DND-41 (cell line): Measurements from ENCODE around the gene TEX30.

ENCODE experiments used
- ATAC-seq: fragments of 200-7000 bp; cut with Tn5 transposase; 3 replicates; pipeline ENCODE4 v1.9.1; 2021; ENCODE audit warnings: low read depth; ENCODE audit not compliant: insufficient read depth
- DNase-seq: peaks from one replicate; pipeline ENCODE4 v3.0.0-alpha.2; 2020
- H2AFZ ChIP-seq: 2 replicates; pipeline ENCODE4 v1.6.0; 2012; ENCODE audit warnings: low read depth, low read length
- H3K27ac ChIP-seq: 2 replicates; pipeline ENCODE4 v1.5.1; 2012; ENCODE audit warnings: low read length, inconsistent platforms
- H3K27me3 ChIP-seq: fragments of 200-600 bp; sonication (generic); 2 replicates; pipeline ENCODE4 v1.6.0; 2012; ENCODE audit warnings: low read length, mild to moderate bottlenecking, inconsistent platforms; ENCODE audit not compliant: insufficient read depth, poor library complexity
- H3K36me3 ChIP-seq: 2 replicates; pipeline ENCODE4 v1.5.1; 2012; ENCODE audit warnings: low read length, inconsistent platforms; ENCODE audit not compliant: insufficient read depth
- H3K4me1 ChIP-seq: 2 replicates; pipeline ENCODE4 v1.5.1; 2012; ENCODE audit warnings: mild to moderate bottlenecking, low read length; ENCODE audit not compliant: insufficient read depth
- H3K4me2 ChIP-seq: 2 replicates; pipeline ENCODE4 v1.6.0; 2012; ENCODE audit warnings: mild to moderate bottlenecking, moderate library complexity, low read length, inconsistent platforms; ENCODE audit not compliant: insufficient read depth
- H3K4me3 ChIP-seq, 2 experiments: fragments of 200-600 bp in 1 of 2; shearing (Covaris generic) in 1 of 2; 2 replicates each; pipeline ENCODE4 v1.5.1; 2012 to 2016; ENCODE audit warnings: inconsistent platforms in 2 of 2, low read length in 2 of 2, mild to moderate bottlenecking in 2 of 2, low read depth in 1 of 2, moderate library complexity in 1 of 2
- H3K79me2 ChIP-seq: 2 replicates; pipeline ENCODE4 v1.6.0; 2012; ENCODE audit warnings: low read length, inconsistent platforms; ENCODE audit not compliant: insufficient read depth
- H3K9ac ChIP-seq: 2 replicates; pipeline ENCODE4 v1.6.0; 2012; ENCODE audit warnings: low read depth, mild to moderate bottlenecking, inconsistent platforms, low read length, moderate library complexity
- H3K9me3 ChIP-seq: 2 replicates; pipeline ENCODE4 v1.5.1; 2012; ENCODE audit warnings: low read length, moderate library complexity, mild to moderate bottlenecking, inconsistent platforms; ENCODE audit not compliant: insufficient read depth, severe bottlenecking
- H4K20me1 ChIP-seq: 2 replicates; pipeline ENCODE4 v1.6.0; 2012; ENCODE audit warnings: low read length; ENCODE audit not compliant: insufficient read depth
- CTCF ChIP-seq: IDR thresholded peaks from 2 replicates; pipeline ENCODE4 v1.5.1; 2012; ENCODE audit warnings: borderline replicate concordance, low read length, moderate library complexity, mild to moderate bottlenecking; ENCODE audit not compliant: poor library complexity, severe bottlenecking; ENCODE audit errors: extremely low read depth
- EZH2 ChIP-seq: IDR thresholded peaks from 3 replicates; pipeline ENCODE4 v1.6.1; 2012; ENCODE audit warnings: borderline replicate concordance, low read depth, mild to moderate bottlenecking, moderate library complexity, low read length, inconsistent platforms; ENCODE audit not compliant: severe bottlenecking

Gene TEX30

GRCh38 chr13:102777736-102778135 lies 4.2 kb upstream of the TEX30 start:
- no peak overlapping the region for H3K9ac ChIP-seq
- H3K4me2 ChIP-seq: no peak overlapping the region
- no peak for ATAC-seq
- H3K27ac ChIP-seq: no peak overlapping the region
- H3K79me2 ChIP-seq: peaks cover 7% of the 10 kb centered on the region
- H3K36me3 ChIP-seq: no peaks in the 10 kb centered on the region
- H3K9me3 ChIP-seq: no peaks in the 10 kb centered on the region
- H3K27me3 ChIP-seq: no peaks in the 10 kb centered on the region
- DNase-seq: no peak
- TF ChIP-seq EZH2: no peak
- TF ChIP-seq CTCF: no peak
- H3K4me1 ChIP-seq: peaks cover 44% of the 10 kb centered on the region
- no peak overlapping the region for H3K4me3 ChIP-seq
- no peaks in the 10 kb centered on the region for H4K20me1 ChIP-seq
- H2AFZ ChIP-seq: no peak overlapping the region

GRCh38 chr13:102776271-102776670 lies 2.7 kb upstream of the TEX30 start:
- TF ChIP-seq EZH2 (no peak), CTCF (no peak)
- no peak for ATAC-seq
- H3K79me2 ChIP-seq: peaks cover 22% of the 10 kb centered on the region
- H3K4me2 ChIP-seq: no peak overlapping the region
- H3K27me3 ChIP-seq: no peaks in the 10 kb centered on the region
- no peak for DNase-seq
- H3K4me1 ChIP-seq: peaks cover 59% of the 10 kb centered on the region
- H3K4me3 ChIP-seq: no peak overlapping the region
- no peaks in the 10 kb centered on the region for H3K9me3 ChIP-seq
- H3K9ac ChIP-seq: no peak overlapping the region
- H4K20me1 ChIP-seq: no peaks in the 10 kb centered on the region
- H2AFZ ChIP-seq: no peak overlapping the region
- H3K27ac ChIP-seq: no peak overlapping the region
- 0 out of 2 replicates have a peak, but pooled peaks cover 4% of the 10 kb centered on the region for H3K36me3 ChIP-seq

GRCh38 chr13:102774591-102775520 lies 1.3 kb upstream of the TEX30 start:
- Histone ChIP-seq H4K20me1 (no peaks in the 10 kb centered on the region; the same call in 1 of the 2 replicates), H3K36me3 (0 out of 2 replicates have a peak, but pooled peaks cover 10% of the 10 kb centered on the region), H3K9ac (peak overlapping the region; percentile 97), H3K4me2 (peak overlapping the region; percentile 84), H3K9me3 (no peaks in the 10 kb centered on the region), H3K27me3 (no peaks in the 10 kb centered on the region), H3K4me3 (0 out of 4 replicates have a peak overlapping the region, but pooled peaks of 1 of the 2 experiments have one; percentile 97), H3K4me1 (peaks cover 62% of the 10 kb centered on the region), H2AFZ (peak overlapping the region; percentile 82), H3K27ac (peak overlapping the region; percentile 95), H3K79me2 (peaks cover 35% of the 10 kb centered on the region)
- ATAC-seq (no peak), DNase-seq (peak; percentile 19)
- TF ChIP-seq CTCF (no peak), EZH2 (no peak)
